ENCODE results near the gene EXOC6. TPM values are rescaled to one million over a fixed set of nuclear protein-coding genes. Genes with fewer than 3 reads are reported as not detected.

Gene EXOC6
- total RNA-seq, 1 donor = 13.5 TPM

DNA sequence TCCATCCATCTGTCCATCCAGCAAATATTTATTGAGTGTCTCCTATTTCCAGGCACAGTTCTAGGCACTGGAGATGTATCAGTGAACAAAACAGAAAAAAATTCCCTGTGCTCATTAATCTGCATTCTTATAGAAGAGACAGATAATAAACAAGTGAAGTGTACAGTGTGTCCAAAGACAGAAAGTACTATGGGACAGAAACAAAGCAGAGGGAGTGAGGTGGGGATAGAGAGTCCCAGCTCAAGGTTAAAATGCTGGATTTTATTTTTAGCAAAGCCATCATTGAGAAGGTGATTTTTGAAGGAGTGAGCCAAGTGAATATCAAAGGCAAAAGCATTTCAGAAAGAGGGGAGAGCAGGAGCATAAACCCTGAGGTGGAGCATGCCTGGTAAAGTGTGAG, 21.8 kb upstream of the EXOC6 start:
- Histone ChIP-seq H3K4me1 (ENCODE audit: insufficient read depth, low read length) (peaks cover 32% of the 10 kb centered on the region), H3K4me3 (ENCODE audit: low read length) (no peak overlapping the region), H3K27me3 (ENCODE audit: insufficient read depth, low read length) (no peaks in the 10 kb centered on the region), H3K9me3 (ENCODE audit: low read depth, low read length) (no peaks in the 10 kb centered on the region)

- H3K27me3 ChIP-seq (ENCODE audit: insufficient read depth, low read length) = no peaks in the 10 kb centered on the region
Measured at GRCh38 chr10:92829042-92829785, 19.1 kb upstream of the EXOC6 start.

GRCh38 chr10:92829786-92830377, 18.4 kb upstream of the EXOC6 start:
- no peaks in the 10 kb centered on the region for H3K27me3 ChIP-seq (ENCODE audit: insufficient read depth, low read length)
- H3K4me3 ChIP-seq (ENCODE audit: low read length) = no peak overlapping the region
- H3K9me3 ChIP-seq (ENCODE audit: low read depth, low read length) = no peaks in the 10 kb centered on the region
- H3K4me1 ChIP-seq (ENCODE audit: insufficient read depth, low read length) = peaks cover 19% of the 10 kb centered on the region

More at GRCh38 chr10:92829042-92829785, 19.1 kb upstream of the EXOC6 start:
- Histone ChIP-seq H3K4me1 (ENCODE audit: insufficient read depth, low read length) (peaks cover 19% of the 10 kb centered on the region), H3K9me3 (ENCODE audit: low read depth, low read length) (no peaks in the 10 kb centered on the region), H3K4me3 (ENCODE audit: low read length) (no peak overlapping the region)

GRCh38 chr10:92830478-92831389, 17.6 kb upstream of the EXOC6 start:
- Histone ChIP-seq H3K4me3 (ENCODE audit: low read length) (peak overlapping the region; percentile 28), H3K4me1 (ENCODE audit: insufficient read depth, low read length) (peaks cover 19% of the 10 kb centered on the region), H3K9me3 (ENCODE audit: low read depth, low read length) (no peaks in the 10 kb centered on the region), H3K27me3 (ENCODE audit: insufficient read depth, low read length) (no peaks in the 10 kb centered on the region)

DNA sequence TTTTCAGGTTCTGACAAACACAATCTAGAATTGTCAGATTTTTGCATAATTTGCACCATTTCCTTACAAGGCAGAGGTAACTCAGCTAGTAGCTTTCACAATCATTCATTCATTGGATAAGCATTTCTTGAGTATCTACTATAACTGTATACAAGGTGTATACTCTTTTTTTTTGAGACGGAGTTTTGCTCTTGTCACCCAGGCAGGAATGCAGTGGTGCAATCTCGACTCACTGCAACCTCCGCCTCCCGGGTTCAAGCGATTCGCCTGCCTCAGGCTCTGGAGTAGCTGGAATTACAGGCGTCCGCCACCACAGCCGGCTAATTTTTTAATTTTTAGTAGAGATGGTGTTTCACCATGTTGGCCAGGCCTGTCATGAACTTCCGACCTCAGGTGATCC, 16.2 kb upstream of the EXOC6 start:
- Histone ChIP-seq H3K9me3 (ENCODE audit: low read depth, low read length) (no peaks in the 10 kb centered on the region), H3K4me3 (ENCODE audit: low read length) (no peak overlapping the region), H3K27me3 (ENCODE audit: insufficient read depth, low read length) (no peaks in the 10 kb centered on the region), H3K4me1 (ENCODE audit: insufficient read depth, low read length) (peaks cover 15% of the 10 kb centered on the region)

DNA sequence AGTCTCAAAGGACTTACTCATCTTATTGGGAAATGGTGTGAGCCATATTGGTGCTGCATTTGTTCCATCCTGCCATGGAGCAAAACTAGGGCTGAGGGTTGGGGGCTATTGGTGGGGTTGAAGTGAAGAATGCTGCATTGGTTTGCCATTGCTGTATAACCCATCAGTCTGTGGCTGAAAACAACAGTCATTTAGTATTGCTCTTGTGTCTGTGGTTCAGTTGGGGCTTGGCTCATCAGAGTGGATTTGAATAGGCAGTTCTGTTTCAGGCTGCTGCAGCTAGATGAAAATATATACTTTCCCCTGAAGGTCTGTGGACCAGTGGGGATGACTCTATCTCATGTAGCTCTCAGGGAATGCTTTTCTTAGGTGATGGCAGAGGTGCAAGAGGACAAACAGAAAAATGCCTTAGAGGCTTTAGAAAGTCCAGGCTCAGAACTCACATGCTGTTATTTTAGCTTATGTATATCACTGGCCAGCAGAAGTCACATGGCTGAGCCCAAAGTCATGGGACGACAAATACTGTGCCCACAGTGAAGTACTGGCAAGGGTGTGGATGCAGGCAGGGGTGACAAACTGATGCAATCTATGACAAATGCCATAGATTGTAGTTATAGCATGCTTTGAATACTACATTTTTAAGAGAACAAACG, 15.2 kb upstream of the EXOC6 start:
- Histone ChIP-seq H3K9me3 (ENCODE audit: low read depth, low read length) (no peaks in the 10 kb centered on the region), H3K4me1 (ENCODE audit: insufficient read depth, low read length) (peaks cover 15% of the 10 kb centered on the region), H3K4me3 (ENCODE audit: low read length) (no peak overlapping the region), H3K27me3 (ENCODE audit: insufficient read depth, low read length) (no peaks in the 10 kb centered on the region)

- no peak overlapping the region for H3K4me3 ChIP-seq (ENCODE audit: low read length)
- peaks cover 15% of the 10 kb centered on the region for H3K4me1 ChIP-seq (ENCODE audit: insufficient read depth, low read length)
- no peaks in the 10 kb centered on the region for H3K27me3 ChIP-seq (ENCODE audit: insufficient read depth, low read length)
- H3K9me3 ChIP-seq (ENCODE audit: low read depth, low read length) = no peaks in the 10 kb centered on the region
Measured at GRCh38 chr10:92834331-92834730, 14.0 kb upstream of the EXOC6 start.

DNA sequence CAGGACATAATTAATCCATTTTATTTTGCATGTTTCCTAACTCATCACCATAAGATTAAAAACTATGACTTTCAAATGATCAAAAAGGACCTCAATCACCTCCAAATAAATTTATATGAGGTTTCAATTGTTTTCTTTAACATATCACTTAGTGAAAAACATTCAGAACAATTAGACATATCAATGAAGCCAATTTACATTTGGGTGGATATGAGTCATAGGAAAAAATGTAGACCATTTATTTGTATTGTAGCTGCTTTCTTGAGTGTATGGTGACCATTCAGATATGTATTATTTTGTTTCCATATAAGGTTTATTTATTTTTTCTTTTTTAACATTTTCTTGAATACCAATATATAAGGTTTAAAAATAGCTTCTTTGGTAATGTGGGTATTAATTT, 13.3 kb upstream of the EXOC6 start:
- Histone ChIP-seq H3K4me3 (ENCODE audit: low read length) (no peak overlapping the region), H3K27me3 (ENCODE audit: insufficient read depth, low read length) (no peaks in the 10 kb centered on the region), H3K9me3 (ENCODE audit: low read depth, low read length) (no peaks in the 10 kb centered on the region), H3K4me1 (ENCODE audit: insufficient read depth, low read length) (peaks cover 15% of the 10 kb centered on the region)

DNA sequence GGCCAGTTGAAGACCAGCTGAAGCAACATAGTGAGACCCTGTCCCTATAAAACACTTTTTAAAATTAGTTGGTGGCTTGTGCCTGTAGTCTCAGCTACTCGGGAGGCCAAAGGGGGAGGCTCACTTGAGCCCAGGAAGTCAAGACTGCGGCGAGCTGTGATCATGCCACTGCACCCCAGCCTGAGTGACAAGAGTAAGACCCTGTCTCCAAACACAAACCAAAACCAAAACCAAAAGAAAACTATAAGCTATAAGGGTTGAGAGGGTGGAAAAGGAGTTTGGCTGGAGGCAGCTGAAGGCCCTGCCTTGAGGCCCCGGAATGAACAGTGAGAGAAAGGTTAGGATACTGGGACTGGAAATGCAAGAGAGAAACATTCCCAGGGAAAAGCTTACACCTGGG, 10.9 kb upstream of the EXOC6 start:
- Histone ChIP-seq H3K4me1 (ENCODE audit: insufficient read depth, low read length) (no peaks in the 10 kb centered on the region), H3K27me3 (ENCODE audit: insufficient read depth, low read length) (no peaks in the 10 kb centered on the region), H3K9me3 (ENCODE audit: low read depth, low read length) (no peaks in the 10 kb centered on the region), H3K4me3 (ENCODE audit: low read length) (no peak overlapping the region)

- Histone ChIP-seq H3K4me3 (ENCODE audit: low read length) (no peak overlapping the region), H3K27me3 (ENCODE audit: insufficient read depth, low read length) (no peaks in the 10 kb centered on the region), H3K9me3 (ENCODE audit: low read depth, low read length) (no peaks in the 10 kb centered on the region), H3K4me1 (ENCODE audit: insufficient read depth, low read length) (peaks cover 5% of the 10 kb centered on the region)
Measured at GRCh38 chr10:92839191-92840085, 8.9 kb upstream of the EXOC6 start.

GRCh38 chr10:92844746-92845145, 3.6 kb upstream of the EXOC6 start:
- H3K4me3 ChIP-seq (ENCODE audit: low read length) = no peak overlapping the region
- peaks cover 50% of the 10 kb centered on the region for H3K4me1 ChIP-seq (ENCODE audit: insufficient read depth, low read length)
- no peaks in the 10 kb centered on the region for H3K27me3 ChIP-seq (ENCODE audit: insufficient read depth, low read length)
- no peaks in the 10 kb centered on the region for H3K9me3 ChIP-seq (ENCODE audit: low read depth, low read length)

GRCh38 chr10:92845921-92846320, 2.4 kb upstream of the EXOC6 start:
- Histone ChIP-seq H3K9me3 (ENCODE audit: low read depth, low read length) (no peaks in the 10 kb centered on the region), H3K4me3 (ENCODE audit: low read length) (no peak overlapping the region)

GRCh38 chr10:92846344-92846743, 2.0 kb upstream of the EXOC6 start:
- Histone ChIP-seq H3K9me3 (ENCODE audit: low read depth, low read length) (no peaks in the 10 kb centered on the region), H3K4me3 (ENCODE audit: low read length) (no peak overlapping the region), H3K27me3 (ENCODE audit: insufficient read depth, low read length) (no peaks in the 10 kb centered on the region), H3K4me1 (ENCODE audit: insufficient read depth, low read length) (peaks cover 51% of the 10 kb centered on the region)

More at GRCh38 chr10:92845921-92846320, 2.4 kb upstream of the EXOC6 start:
- Histone ChIP-seq H3K27me3 (ENCODE audit: insufficient read depth, low read length) (no peaks in the 10 kb centered on the region), H3K4me1 (ENCODE audit: insufficient read depth, low read length) (peaks cover 51% of the 10 kb centered on the region)

DNA sequence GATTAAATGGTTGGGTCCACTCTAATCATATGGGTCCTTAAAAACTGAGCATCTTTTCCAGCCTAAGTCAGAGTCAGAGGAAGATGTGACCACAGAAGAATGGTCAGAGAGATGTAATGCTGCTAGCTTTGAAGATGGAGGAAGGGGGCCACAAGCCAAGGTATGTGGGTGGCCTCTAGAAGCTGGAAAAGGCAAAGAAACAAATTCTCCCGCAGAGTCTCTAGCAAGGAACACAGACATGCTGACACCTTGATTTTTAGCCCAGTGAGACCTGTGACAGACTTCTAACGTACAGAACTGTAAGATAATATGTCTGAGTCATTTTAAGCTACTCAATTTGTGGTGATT, 1.5 kb upstream of the EXOC6 start:
- no peak overlapping the region for H3K4me3 ChIP-seq (ENCODE audit: low read length)
- no peaks in the 10 kb centered on the region for H3K9me3 ChIP-seq (ENCODE audit: low read depth, low read length)
- peaks cover 51% of the 10 kb centered on the region for H3K4me1 ChIP-seq (ENCODE audit: insufficient read depth, low read length)
- H3K27me3 ChIP-seq (ENCODE audit: insufficient read depth, low read length) = no peaks in the 10 kb centered on the region
